Activated naive CD4-positive, alpha-beta T cell treated with anti-CD3 and anti-CD28 coated beads, Interleukin-2, amount 10 ng/mL, durations not matched to agents 7 days and 5 days (primary cell): ENCODE results near the gene GFOD1.
A peak's percentile ranks its signal among the peaks of the same experiment; 100 is the strongest.

ENCODE experiments used
- CTCF ChIA-PET: fragments of 350-600 bp; sonication (Branson Sonifier 250); formaldehyde crosslinking; loops from one replicate; lab custom pipeline; 2021; ENCODE audit warnings: antibody characterized with exemption; lab: Charles Lee
- DNase-seq: peaks from one replicate; pipeline ENCODE4 v3.0.0-alpha.2; 2020
- H3K27ac Mint-ChIP-seq: one replicate; pipeline ENCODE4 v1.8.0; 2021; ENCODE audit warnings: mild to moderate bottlenecking, moderate library complexity, mixed read lengths
- H3K27me3 Mint-ChIP-seq: one replicate; pipeline ENCODE4 v1.8.0; 2021; ENCODE audit warnings: mild to moderate bottlenecking, mixed read lengths
- H3K36me3 Mint-ChIP-seq: one replicate; pipeline ENCODE4 v1.8.0; 2021; ENCODE audit warnings: mixed read lengths
- H3K4me1 Mint-ChIP-seq: one replicate; pipeline ENCODE4 v1.8.0; 2021; ENCODE audit warnings: mixed read lengths
- H3K4me3 Mint-ChIP-seq: one replicate; pipeline ENCODE4 v1.8.0; 2021; ENCODE audit warnings: mild to moderate bottlenecking, moderate library complexity, mixed read lengths
- H3K9me3 Mint-ChIP-seq: one replicate; pipeline ENCODE4 v1.8.0; 2021; ENCODE audit warnings: mixed read lengths

GFOD1 gene

DNA sequence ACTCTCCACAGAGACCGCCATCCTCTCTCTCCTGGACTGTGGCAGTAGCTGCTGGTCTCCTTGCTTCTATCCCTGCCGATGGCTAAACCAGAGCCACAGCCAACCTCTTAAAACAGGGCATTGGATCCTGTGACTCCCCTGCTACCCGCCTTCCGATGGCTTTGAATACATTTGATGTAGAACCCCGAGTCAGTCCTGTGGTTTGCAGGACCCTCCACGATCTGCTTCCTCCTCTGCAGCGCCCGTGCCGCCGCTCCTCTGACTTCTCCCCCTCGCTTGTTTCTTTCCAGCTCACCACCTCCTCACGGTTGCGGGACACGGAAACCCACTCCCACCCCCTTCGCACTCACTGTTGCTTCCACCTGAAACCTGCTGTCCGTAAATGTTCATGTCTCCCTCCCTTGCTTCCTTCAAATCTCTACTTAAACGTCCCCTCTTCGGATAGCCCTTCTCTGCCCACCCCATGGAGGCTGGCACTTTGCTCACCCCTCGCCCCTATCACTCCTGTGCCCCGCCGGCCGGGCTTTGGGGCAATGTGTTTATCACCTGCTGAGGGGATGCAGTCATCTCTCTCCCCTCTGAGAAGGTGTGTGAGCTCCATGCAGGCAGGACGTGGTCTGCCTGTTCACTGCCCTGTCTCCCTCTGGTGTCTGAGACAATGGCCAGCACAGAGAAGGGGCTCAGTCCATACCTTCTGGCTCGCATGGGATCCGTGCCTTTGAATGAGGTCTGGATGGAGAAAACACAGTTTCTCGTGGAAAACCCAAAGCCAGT, 67.8 kb downstream of the GFOD1 start:
- DNase-seq, result no peak
- H3K36me3 Mint-ChIP-seq, result no peaks in the 10 kb centered on the region
- no peak overlapping the region for H3K4me3 Mint-ChIP-seq
- H3K27me3 Mint-ChIP-seq, result peaks cover 25% of the 10 kb centered on the region
- H3K27ac Mint-ChIP-seq, result no peak overlapping the region
- CTCF ChIA-PET, result no interaction called here
- peaks cover 13% of the 10 kb centered on the region for H3K4me1 Mint-ChIP-seq
- H3K9me3 Mint-ChIP-seq, result no peaks in the 10 kb centered on the region

DNA sequence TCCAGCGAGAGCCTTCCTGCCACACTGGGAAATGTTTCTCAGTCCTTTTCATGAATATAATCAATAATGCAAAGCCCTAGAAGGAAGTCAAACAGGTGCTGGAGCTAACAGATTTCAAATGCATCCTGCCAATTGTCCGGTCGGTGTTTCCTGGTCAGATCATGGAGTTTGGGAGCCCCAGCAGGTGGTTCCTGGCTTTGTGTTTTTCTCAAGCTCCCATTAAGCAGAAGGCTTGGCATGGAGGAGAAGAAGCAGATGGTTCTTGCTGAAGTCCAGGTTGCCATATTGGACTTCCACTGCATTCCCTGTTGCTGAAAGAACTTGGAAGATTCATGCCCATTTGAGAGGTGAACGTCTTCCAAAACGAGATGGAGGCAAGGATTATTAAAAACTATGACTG, 68.6 kb downstream of the GFOD1 start:
- Mint-ChIP-seq H3K4me3 (no peak overlapping the region), H3K9me3 (no peaks in the 10 kb centered on the region), H3K27ac (no peak overlapping the region), H3K4me1 (peaks cover 15% of the 10 kb centered on the region), H3K27me3 (peaks cover 25% of the 10 kb centered on the region), H3K36me3 (no peaks in the 10 kb centered on the region)
- no peak for DNase-seq
- CTCF ChIA-PET, result no interaction called here

DNA sequence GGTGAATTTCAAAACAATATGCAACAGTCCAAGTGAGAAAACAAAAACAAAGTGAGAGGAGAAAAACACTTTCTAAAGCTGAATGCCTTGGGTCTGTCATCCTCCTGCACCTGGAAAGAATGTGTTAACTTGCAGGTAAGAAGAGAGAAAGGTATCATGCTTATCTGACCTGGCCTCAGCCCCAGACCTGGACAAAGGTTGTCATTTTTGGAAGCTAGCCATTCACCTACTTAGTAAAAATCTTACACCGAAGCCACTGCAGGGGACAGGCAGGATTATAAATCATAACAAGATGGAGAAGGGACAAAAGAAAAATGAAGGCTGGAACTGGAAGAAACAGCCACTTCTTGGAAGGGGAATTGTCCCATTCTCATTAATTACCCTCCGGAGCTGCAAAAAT, 69.4 kb downstream of the GFOD1 start:
- Mint-ChIP-seq H3K27me3 (peaks cover 25% of the 10 kb centered on the region), H3K4me1 (peaks cover 15% of the 10 kb centered on the region), H3K4me3 (no peak overlapping the region), H3K9me3 (no peaks in the 10 kb centered on the region), H3K36me3 (no peaks in the 10 kb centered on the region), H3K27ac (no peak overlapping the region)
- CTCF ChIA-PET, result interaction anchor here (2.3 kb wide), 1 partner anchor 10 kb away, joined by 7 read pairs; no protein-coding TSS in a partner anchor
- DNase-seq, result no peak

DNA sequence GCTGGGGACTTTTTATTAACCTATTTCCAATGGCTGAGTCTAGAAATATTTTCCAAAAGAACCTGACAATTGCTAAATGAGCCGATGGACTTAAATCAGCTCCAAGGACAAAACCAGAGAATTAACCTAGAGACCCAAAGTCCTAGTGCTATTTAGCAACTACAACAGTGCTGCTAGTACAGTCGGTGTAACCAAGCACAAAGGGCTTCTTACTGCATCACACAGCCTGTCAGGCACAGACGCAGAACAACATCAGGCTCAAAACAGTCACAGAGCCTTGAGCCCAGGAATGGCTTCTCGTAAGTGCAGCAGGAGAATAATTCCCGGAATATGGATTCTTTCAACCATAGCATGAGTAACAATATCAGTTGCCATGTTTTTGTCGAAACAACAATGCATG, 70.0 kb downstream of the GFOD1 start:
- no peak for DNase-seq
- H3K27ac Mint-ChIP-seq, result no peak overlapping the region
- CTCF ChIA-PET, result interaction anchor here (2.3 kb wide), 1 partner anchor 11 kb away, joined by 7 read pairs; no protein-coding TSS in a partner anchor

DNA sequence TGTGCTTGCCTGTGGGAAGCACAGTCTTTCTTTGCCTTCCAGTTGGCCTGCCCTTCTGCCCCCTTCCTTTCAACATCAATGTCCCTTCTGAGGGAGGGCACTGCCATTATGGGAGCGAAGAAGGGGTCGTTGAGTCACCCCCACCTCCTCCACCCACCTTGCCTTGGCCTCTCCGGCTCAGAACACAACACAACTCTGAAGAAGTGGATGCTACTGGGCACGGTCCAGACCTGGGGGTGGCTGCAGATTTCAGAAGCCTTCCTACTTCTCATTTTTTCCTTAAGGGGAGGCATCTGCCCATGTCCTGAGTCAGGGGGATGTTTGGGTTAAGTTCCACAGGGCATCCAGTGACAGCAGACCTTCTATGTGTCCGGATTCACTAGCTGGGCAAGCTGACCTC, 72.1 kb downstream of the GFOD1 start:
- H3K27ac Mint-ChIP-seq, result no peak overlapping the region
- H3K9me3 Mint-ChIP-seq, result no peaks in the 10 kb centered on the region
- CTCF ChIA-PET, result no interaction called here
- H3K27me3 Mint-ChIP-seq, result peaks cover 15% of the 10 kb centered on the region
- DNase-seq, result no peak
- H3K4me3 Mint-ChIP-seq, result no peak overlapping the region
- no peaks in the 10 kb centered on the region for H3K36me3 Mint-ChIP-seq
- H3K4me1 Mint-ChIP-seq, result peaks cover 10% of the 10 kb centered on the region

More for the DNA sequence above, 70.0 kb downstream of the GFOD1 start:
- Mint-ChIP-seq H3K9me3 (no peaks in the 10 kb centered on the region), H3K4me3 (no peak overlapping the region), H3K36me3 (no peaks in the 10 kb centered on the region), H3K27me3 (peaks cover 25% of the 10 kb centered on the region), H3K4me1 (peaks cover 15% of the 10 kb centered on the region)

DNA sequence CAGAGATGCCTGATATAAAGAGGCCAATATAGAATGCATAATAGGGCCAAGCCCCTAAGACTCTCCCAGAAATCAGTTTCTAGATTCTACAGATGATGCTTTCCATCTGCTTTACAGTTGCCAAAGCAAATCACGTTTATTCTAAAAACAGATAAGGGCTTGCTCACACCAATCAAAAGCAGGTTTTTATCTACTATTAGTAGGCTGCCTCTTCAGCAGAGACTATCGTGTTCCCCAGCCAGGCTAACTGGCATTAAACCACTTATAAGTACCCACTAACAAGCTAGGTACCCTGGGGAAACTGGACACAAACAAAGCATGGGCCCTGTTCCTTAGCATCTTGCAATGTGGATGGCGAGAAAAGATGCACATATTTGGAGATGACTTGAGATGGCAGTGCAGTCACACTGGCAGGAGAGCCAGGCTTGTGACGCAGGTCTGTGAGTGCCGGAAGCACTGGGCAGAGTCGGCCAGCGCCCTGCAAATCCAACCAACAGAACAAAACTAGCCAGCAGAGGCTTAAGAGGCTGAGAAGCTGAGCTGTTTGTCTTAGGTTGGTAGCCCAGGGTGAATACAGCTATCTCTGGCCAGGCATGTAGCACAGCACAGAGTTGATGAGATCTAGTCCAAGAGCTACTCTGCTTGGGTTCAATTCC, 73.4 kb downstream of the GFOD1 start:
- peaks cover 3% of the 10 kb centered on the region for H3K4me1 Mint-ChIP-seq
- H3K36me3 Mint-ChIP-seq, result no peaks in the 10 kb centered on the region
- no peak overlapping the region for H3K4me3 Mint-ChIP-seq
- no peak overlapping the region for H3K27ac Mint-ChIP-seq
- CTCF ChIA-PET, result interaction anchor here (0.7 to 1.4 kb wide), 3 partner anchors 9 to 161 kb away, joined by 3 to 4 read pairs (median 3); partner anchors contain the start of gene SIRT5
- H3K27me3 Mint-ChIP-seq, result peaks cover 8% of the 10 kb centered on the region
- H3K9me3 Mint-ChIP-seq, result no peaks in the 10 kb centered on the region
- peak; percentile 41 for DNase-seq

DNA sequence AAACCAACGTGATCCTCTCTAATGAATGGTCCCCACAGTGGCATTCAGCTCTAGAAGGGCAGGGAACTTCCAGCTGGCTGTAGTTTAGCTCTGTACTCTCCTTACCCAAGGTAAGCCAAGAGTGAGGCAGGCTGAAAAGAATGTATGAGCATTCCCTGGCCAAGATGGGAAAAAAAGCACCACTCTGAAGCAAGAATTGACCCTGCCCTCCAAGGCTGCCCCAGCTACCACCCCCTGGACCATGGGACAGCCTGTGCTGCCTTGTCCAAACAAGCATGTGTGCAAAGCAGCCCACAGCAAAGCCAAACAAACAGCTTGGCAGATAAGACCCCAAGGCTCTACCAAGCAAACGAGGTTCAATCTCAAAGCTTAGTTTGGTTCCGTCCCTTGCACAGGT, 73.9 kb downstream of the GFOD1 start:
- H3K27me3 Mint-ChIP-seq, result peaks cover 6% of the 10 kb centered on the region
- H3K4me1 Mint-ChIP-seq, result peaks cover 3% of the 10 kb centered on the region
- H3K9me3 Mint-ChIP-seq, result no peaks in the 10 kb centered on the region
- DNase-seq, result no peak
- H3K27ac Mint-ChIP-seq, result no peak overlapping the region
- CTCF ChIA-PET, result interaction anchor here (0.7 to 1.4 kb wide), 2 partner anchors 8 to 161 kb away, joined by 3 to 4 read pairs; partner anchors contain the start of gene SIRT5
- H3K36me3 Mint-ChIP-seq, result no peaks in the 10 kb centered on the region
- H3K4me3 Mint-ChIP-seq, result no peak overlapping the region

DNA sequence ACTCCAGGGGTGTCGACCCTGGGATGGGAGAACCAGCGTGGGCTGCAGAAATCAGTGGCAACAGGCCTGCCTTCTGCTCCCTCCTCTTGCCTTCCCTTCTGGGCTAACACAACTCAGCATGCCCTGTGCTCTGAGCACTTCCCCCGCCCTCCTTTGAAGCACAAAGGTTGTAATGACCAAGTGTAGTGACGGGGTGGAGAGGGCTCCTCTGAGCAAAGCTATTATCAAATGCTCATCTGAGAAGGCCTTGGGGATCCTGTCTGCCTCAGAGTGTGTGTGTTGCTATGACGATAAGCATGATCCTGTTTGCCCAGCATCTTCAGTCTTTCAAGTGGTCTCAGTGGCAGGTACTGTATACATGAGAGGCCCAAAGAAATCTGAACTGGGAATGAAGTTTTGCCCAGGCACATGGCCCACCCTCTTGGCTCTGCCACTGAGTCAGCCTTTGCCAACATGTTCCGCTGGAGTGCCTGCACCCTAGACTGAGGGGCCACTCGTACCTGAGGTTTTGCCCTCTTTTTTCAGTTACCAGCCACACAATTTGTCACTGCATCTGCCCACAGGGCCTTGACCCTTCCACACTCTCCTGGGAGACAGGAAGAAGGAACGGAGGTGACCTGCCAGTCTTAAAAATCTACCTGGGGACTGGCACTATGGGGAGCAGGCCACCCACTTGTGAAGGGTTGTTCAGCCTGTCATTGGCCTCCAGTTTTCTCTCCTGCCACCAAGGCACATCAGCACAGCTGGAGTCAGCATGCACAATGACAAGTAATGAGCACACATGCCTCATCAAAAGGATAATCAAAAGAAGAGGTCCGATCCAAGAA, 74.5 kb downstream of the GFOD1 start:
- no peaks in the 10 kb centered on the region for H3K36me3 Mint-ChIP-seq
- H3K9me3 Mint-ChIP-seq, result no peaks in the 10 kb centered on the region
- peaks cover 6% of the 10 kb centered on the region for H3K27me3 Mint-ChIP-seq
- no peak for DNase-seq
- CTCF ChIA-PET, result interaction anchor here (0.6 kb wide), 1 partner anchor 160 kb away, joined by 3 read pairs; no protein-coding TSS in a partner anchor
- no peak overlapping the region for H3K4me3 Mint-ChIP-seq
- H3K4me1 Mint-ChIP-seq, result peaks cover 3% of the 10 kb centered on the region
- H3K27ac Mint-ChIP-seq, result no peak overlapping the region

DNA sequence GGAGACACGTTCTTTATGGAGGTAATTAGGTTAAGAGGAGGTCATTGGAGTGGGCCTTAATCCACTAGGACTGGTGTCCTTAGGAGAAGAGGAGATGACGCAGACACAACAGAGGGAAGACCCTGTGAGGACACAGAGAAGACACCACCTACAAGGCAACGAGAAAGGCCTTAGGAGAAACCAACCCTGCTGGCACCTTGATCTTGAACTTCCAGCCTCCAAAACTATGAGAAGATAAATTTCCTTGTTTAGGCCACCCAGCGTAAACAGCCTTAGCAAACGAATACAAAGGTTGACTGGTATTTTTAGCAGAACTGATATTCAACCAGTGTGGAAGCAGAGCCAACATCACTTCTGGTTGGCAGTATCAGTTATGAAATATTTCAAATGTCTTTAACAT, 75.2 kb downstream of the GFOD1 start:
- CTCF ChIA-PET, result interaction anchor here (0.6 to 1.1 kb wide), 3 partner anchors 14 to 163 kb away, joined by 3 to 5 read pairs (median 3); partner anchors contain the start of gene SIRT5
- Mint-ChIP-seq H3K27me3 (peaks cover 6% of the 10 kb centered on the region), H3K27ac (no peak overlapping the region), H3K4me3 (no peak overlapping the region), H3K4me1 (peaks cover 3% of the 10 kb centered on the region), H3K9me3 (no peaks in the 10 kb centered on the region), H3K36me3 (no peaks in the 10 kb centered on the region)
- no peak for DNase-seq

DNA sequence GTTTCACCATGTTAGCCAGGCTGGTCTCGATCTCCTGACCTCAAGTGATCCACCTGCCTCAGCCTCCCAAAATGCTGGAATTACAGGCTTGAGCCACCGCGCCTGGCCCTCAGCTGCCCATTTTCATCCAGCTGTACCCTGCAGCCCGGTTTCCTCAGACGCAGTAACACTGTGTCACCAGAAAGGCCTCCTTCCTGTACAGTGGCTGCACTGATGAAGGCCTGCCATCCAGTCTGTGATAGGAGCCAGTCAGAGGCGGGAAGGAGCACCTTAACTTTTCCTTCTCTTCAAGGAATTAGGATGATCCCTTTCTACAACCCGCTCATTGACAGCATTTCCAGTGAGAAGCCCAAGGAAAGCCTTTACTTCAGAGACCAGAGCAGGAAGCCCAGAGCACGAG, 75.9 kb downstream of the GFOD1 start:
- DNase-seq, result no peak
- no peaks in the 10 kb centered on the region for H3K36me3 Mint-ChIP-seq
- no peak overlapping the region for H3K4me3 Mint-ChIP-seq
- peaks cover 6% of the 10 kb centered on the region for H3K27me3 Mint-ChIP-seq
- H3K4me1 Mint-ChIP-seq, result peaks cover 3% of the 10 kb centered on the region
- no peak overlapping the region for H3K27ac Mint-ChIP-seq
- H3K9me3 Mint-ChIP-seq, result no peaks in the 10 kb centered on the region
- CTCF ChIA-PET, result interaction anchor here (0.8 to 1.9 kb wide), 4 partner anchors 15 to 163 kb away, joined by 3 to 5 read pairs (median 4); partner anchors contain the start of gene SIRT5

DNA sequence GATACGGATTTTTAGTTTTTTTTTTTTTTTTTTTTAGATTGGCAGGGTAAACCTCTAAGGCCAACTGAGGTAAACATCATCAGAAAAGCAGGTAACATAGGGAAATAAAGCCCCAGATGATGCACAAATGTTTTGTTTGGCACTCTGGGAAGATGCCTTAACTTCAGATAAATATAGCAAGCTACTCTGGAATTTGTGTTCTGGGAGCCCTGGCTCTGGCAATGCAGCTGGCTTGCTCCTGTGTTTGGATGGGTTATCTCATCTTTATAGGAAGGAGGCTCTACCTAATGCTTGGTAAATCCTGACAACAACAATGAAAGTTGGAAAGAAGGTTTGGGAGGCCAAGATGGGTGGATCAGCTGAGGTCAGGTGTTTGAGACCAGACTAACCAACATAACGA, 77.4 kb downstream of the GFOD1 start:
- H3K4me1 Mint-ChIP-seq, result peaks cover 3% of the 10 kb centered on the region
- H3K36me3 Mint-ChIP-seq, result no peaks in the 10 kb centered on the region
- DNase-seq, result no peak
- H3K27me3 Mint-ChIP-seq, result peaks cover 9% of the 10 kb centered on the region
- CTCF ChIA-PET, result interaction anchor here (1.9 kb wide), 1 partner anchor 79 kb away, joined by 4 read pairs; no protein-coding TSS in a partner anchor
- no peaks in the 10 kb centered on the region for H3K9me3 Mint-ChIP-seq
- H3K4me3 Mint-ChIP-seq, result no peak overlapping the region
- no peak overlapping the region for H3K27ac Mint-ChIP-seq

DNA sequence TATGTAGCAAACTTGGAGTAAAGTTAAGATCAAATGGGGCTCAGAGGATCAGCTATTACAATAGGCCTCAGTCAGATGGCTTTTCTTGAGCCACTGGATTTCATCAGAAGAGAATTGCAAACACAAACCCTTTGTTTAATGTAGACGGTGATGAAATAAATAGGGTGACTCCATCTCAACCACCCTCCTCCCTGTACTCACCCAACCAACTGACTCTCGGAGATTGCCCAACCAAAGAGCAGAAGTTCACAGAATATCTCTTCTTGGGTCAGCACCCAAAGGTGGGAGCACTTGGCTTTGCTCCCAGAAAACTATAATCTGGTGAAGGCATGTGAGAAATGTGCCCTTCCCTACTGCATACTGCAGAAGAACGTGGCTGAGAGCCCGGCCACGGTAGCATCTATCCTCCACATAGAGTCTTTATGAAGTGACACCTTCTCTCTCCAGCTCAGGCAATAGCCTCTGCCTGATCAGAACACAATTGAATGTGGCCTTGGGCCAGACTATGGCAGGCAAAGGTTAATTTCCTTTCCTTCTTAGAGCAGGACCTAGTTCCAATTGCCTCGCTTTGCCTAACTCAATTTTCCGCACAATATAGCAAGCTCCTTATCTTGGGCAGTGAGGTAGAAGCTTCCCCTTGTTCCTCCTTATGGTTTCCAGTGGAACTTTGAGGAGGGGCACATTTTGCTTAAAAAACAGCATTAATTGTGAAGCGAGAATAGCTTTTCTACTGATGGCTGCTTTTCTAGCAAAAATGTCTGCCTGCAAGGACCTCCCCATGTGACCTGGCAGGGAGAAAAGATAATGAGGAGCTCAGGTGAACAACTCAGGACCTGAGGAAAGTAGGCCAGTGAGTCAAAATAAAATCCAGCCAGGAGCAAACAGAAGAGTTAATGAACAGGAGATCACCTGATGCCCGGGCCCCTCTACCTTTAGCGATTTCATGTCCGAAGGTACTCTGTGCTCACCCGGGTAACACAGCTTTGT, 79.4 kb downstream of the GFOD1 start:
- CTCF ChIA-PET, result interaction anchor here (0.6 to 1.6 kb wide), 2 partner anchors 21 to 51 kb away, joined by 3 read pairs; no protein-coding TSS in a partner anchor
- Mint-ChIP-seq H3K4me1 (no peaks in the 10 kb centered on the region), H3K4me3 (no peak overlapping the region), H3K9me3 (no peaks in the 10 kb centered on the region), H3K36me3 (no peaks in the 10 kb centered on the region), H3K27ac (no peak overlapping the region), H3K27me3 (peaks cover 9% of the 10 kb centered on the region)
- DNase-seq, result no peak

DNA sequence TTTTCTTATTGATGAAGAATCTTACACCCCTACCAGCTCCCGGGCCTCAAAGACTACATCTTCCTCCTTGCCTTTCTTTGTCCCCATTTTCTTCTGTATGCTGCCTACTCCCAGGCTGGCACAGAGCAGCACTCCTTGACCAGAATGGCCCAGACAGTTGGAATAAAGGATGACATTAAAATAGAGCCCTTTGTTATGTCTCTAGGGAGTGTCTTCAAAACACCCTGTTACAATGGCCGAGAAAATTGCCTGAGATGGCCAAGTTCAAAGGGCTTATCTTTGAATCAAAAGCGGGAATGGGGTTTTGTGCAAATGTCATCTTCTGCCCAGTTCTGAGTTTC, 80.1 kb downstream of the GFOD1 start:
- no peak for DNase-seq
- Mint-ChIP-seq H3K9me3 (no peaks in the 10 kb centered on the region), H3K27me3 (peaks cover 9% of the 10 kb centered on the region), H3K36me3 (no peaks in the 10 kb centered on the region), H3K27ac (no peak overlapping the region), H3K4me1 (no peaks in the 10 kb centered on the region), H3K4me3 (no peak overlapping the region)
- CTCF ChIA-PET, result interaction anchor here (0.6 to 1.6 kb wide), 2 partner anchors 22 to 50 kb away, joined by 3 read pairs; no protein-coding TSS in a partner anchor
